Neural cell (in vitro differentiated cells): ENCODE measurements around the gene RSPRY1.

Source experiments
- CTCF ChIP-seq: fragments of 450-650 bp; IDR thresholded peaks from 2 replicates; pipeline ENCODE4 v1.5.1; 2014; ENCODE audit warnings: antibody characterized with exemption, mild to moderate bottlenecking, moderate library complexity; ENCODE audit not compliant: poor library complexity, severe bottlenecking
- REST ChIP-seq: IDR thresholded peaks from 2 replicates; pipeline ENCODE4 v1.6.1; 2012; ENCODE audit warnings: borderline replicate concordance

DNA sequence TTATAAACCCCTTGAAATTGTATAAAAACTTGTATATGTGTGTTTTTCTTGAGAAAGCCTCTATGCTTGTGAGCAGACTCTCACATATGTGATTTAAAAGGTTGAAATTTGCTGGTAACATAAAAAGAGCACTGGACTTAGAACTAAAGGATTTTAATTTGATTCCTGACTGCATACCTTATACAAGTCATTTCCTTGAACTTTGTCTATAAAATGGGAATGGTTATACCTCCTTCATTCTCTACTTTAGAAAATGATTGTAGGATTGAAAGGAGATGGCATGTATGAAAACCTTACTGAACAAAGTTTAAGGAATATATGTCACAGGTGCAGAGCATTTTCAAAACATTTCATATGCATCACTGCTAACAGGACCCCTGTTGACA, 48.6 kb downstream of the RSPRY1 start:
- no peak for TF ChIP-seq CTCF
- TF ChIP-seq REST: no peak
